Measurements from ENCODE around the gene MVB12B.

The MVB12B gene

DNA sequence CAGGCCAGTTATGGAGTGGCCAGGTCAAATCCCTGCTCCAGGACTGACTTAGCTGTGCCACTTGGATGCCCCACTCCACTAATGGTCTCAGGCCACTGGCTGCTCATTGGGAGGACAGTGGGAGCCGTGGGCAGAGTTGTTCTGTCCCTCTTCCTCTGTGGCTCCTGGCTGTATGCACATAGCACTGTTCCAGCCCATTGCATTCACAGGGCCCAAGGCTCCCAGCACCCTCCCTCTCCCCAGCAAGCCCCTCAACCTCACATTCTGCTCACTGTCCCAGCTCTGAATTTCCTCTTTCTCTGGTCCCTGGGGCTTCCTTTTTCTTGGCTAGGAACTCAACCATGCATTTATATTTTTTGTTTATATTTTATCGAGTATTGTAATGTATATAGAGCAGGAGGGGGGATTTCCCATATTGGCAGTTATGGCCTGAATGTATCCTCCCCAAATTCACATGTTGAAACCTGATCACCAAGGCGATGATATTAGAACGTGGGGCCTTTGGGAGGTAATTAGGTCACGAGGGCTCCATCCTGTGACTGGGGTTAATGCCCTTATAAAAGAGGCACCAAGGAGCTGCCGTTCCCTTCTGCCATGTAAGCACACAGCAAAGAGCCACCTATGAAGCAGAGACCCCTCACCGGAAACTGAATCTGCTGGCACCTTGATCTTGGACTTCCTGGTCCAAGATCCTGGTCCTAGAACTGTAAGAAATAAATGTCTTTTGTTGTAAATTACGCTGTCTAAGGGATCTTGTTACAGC, 17.0 kb upstream of the MVB12B start:
- DNase-seq (ENCODE audit: extremely low read depth, low read depth), result no peak
- TF ChIP-seq, protein P1, sequence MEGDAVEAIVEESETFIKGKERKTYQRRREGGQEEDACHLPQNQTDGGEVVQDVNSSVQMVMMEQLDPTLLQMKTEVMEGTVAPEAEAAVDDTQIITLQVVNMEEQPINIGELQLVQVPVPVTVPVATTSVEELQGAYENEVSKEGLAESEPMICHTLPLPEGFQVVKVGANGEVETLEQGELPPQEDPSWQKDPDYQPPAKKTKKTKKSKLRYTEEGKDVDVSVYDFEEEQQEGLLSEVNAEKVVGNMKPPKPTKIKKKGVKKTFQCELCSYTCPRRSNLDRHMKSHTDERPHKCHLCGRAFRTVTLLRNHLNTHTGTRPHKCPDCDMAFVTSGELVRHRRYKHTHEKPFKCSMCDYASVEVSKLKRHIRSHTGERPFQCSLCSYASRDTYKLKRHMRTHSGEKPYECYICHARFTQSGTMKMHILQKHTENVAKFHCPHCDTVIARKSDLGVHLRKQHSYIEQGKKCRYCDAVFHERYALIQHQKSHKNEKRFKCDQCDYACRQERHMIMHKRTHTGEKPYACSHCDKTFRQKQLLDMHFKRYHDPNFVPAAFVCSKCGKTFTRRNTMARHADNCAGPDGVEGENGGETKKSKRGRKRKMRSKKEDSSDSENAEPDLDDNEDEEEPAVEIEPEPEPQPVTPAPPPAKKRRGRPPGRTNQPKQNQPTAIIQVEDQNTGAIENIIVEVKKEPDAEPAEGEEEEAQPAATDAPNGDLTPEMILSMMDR (IDR thresholded peaks at IDR 0.05; ENCODE audit: low read depth, low read length, missing control alignments), result no peak

DNA sequence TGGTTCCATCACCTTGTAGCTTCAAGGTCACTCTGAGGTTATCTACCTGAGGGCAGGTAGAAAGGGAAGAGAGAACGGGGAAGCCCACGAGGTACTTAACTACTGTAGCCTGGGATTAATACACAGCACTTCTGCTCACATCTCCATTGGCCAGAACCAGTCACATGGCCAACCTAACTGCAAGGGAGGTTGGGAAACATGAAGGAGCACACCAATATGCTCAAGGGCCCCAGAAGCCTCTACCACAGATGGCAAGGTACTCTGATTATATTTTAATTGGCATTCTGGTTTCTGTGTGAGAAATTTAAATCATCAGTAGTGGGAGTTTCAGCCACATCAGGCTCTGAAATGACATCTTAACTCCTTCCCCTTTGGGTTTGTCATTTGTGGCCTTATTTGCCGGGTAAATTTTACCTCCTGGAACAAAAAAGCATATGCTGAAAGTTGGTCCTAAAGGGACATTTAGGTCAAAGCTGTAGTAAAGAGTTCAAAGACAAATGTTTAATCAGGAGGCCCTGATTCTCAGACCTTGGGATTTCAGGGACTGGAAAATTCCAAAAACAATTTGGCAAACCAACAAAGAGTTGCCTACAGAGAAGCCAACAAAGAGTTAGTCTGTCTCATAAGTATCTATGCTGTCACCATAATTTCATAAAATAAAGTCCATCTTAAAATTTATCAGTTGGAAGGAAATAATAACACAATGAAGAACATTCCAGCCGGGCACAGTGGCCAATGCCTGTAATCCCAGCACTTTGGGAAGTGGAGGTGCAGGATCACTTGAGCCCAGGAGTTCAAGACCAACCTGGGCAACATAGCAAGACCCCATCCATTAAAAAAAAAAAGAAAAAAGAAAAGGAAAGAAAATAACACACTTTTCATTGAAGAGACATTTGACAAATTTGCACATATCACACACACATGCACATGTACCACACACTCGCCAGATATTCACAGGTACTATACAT, 13.8 kb upstream of the MVB12B start:
- TF ChIP-seq, protein P1 (IDR thresholded peaks at IDR 0.05; ENCODE audit: low read depth, low read length, missing control alignments), result no peak
- no peak overlapping the region for H3K4me3 ChIP-seq (replicated peaks; ENCODE audit: low read depth, low read length)
- no peak for DNase-seq (ENCODE audit: extremely low read depth, low read depth)

More for the DNA sequence above, 17.0 kb upstream of the MVB12B start:
- no peak overlapping the region for H3K4me3 ChIP-seq (replicated peaks; ENCODE audit: low read depth, low read length)

DNA sequence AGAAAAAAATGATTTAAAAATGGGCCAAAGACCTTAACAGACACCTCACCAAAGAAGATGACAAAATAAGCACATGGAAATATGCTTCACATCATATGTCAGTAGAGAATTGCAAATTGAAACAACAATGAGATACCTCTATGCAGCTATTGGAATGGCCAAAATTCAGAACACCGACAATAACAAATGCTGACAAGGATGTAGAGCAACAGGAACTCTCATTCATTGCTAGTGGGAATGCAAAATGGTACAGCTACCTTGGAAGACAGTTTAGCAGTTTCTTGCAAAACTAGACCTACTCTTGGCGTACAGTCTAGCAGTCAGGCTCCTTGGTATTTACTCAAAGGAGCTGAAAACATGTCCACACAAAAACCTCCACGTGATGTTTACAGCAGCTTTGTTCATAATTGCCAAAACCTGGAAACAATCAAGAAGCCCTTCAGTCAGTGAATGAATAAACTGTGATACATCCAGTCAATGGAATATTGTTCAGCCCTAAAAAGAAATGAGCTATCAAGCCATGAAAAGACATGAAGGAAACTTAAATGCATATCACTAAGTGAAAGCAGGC, 10.5 kb upstream of the MVB12B start:
- TF ChIP-seq, protein P1 (IDR thresholded peaks at IDR 0.05; ENCODE audit: low read depth, low read length, missing control alignments), result no peak
- no peak overlapping the region for H3K4me3 ChIP-seq (replicated peaks; ENCODE audit: low read depth, low read length)
- no peak for DNase-seq (ENCODE audit: extremely low read depth, low read depth)

DNA sequence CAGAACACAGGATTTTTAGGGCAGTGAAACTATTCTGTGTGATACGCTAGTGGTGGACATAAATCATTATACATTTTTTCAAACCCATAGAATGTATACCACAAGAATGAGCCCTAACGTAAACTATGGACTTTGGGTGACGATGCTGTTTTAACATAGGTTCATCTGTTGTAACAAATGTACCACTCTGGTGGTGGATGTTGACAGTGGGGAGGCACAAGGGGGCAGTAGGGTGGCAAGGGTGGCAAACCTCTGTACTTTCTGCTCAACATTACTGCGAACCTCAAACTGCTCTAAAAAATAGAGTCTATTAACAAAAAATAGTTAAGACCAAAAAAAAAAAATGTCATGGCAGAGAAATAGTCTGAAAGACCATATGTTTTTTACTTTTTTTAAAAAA, 9.1 kb upstream of the MVB12B start:
- TF ChIP-seq, protein P1 (IDR thresholded peaks at IDR 0.05; ENCODE audit: low read depth, low read length, missing control alignments), result peak; percentile 20
- DNase-seq (ENCODE audit: extremely low read depth, low read depth), result no peak
- no peak overlapping the region for H3K4me3 ChIP-seq (replicated peaks; ENCODE audit: low read depth, low read length)

DNA sequence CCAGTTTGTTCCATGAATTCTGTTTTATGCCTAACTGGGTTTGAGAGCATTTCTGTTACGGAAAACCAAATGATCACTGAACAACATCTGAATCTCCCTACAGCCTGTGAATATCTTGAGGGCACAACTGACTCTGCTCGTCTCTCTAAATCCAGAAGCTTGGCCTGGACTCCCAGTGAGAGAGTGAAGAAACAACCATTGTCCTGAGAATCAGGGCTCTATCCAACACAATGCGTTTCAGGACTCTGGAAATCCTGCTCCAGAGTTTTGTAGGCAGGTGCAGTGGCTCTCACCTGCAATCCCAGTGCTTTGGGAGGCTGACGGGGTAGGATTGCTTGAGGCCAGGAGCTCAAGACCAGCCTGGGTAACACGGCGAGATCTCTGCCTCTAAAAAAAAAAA, 7.8 kb upstream of the MVB12B start:
- TF ChIP-seq, protein P1 (IDR thresholded peaks at IDR 0.05; ENCODE audit: low read depth, low read length, missing control alignments), result no peak
- no peak for DNase-seq (ENCODE audit: extremely low read depth, low read depth)

DNA sequence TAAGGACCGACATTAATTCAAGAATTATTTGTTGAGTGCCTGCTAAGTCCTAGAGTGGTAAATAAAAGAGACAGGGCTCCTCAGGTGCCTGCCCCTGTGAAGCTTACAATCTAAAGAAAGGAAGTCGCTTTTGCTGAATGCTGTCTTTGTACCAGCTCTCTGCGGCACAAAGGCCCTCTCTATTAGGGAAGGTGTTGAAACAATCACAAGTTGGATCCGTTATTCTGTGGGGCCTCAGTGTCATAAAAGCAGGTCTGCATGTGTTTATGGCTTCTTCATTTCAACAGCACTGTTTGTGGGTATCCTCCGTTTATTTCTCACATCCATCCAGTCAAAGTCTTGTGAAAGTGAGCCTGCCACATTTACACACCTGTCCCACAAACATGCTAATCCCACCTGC, 7.0 kb upstream of the MVB12B start:
- TF ChIP-seq, protein P1 (IDR thresholded peaks at IDR 0.05; ENCODE audit: low read depth, low read length, missing control alignments), result no peak
- no peak for DNase-seq (ENCODE audit: extremely low read depth, low read depth)
- no peak overlapping the region for H3K4me3 ChIP-seq (replicated peaks; ENCODE audit: low read depth, low read length)

More for the DNA sequence above, 7.8 kb upstream of the MVB12B start:
- no peak overlapping the region for H3K4me3 ChIP-seq (replicated peaks; ENCODE audit: low read depth, low read length)

Data from HFF-Myc (cell line).